A673 (cell line): Measurements from ENCODE around the gene CAPS2. TPM values are rescaled to one million over a fixed set of nuclear protein-coding genes. Genes with fewer than 3 reads are reported as not detected.

ENCODE experiments used
- BruUV-seq: library from RNA; stranded (reverse); fragments of 400-500 nt; replicated peaks from 2 replicates; lab custom pipeline; 2021; lab: Mats Ljungman, UMichigan
- CTCF ChIA-PET: fragments of 300-600 bp; sonication (Branson Sonifier 250); formaldehyde crosslinking; loops from one replicate; lab custom pipeline; 2022; ENCODE audit warnings: antibody characterized with exemption; lab: Charles Lee
- POLR2A ChIA-PET: fragments of 300-600 bp; sonication (Branson Sonifier 250); formaldehyde crosslinking; loops from one replicate; lab custom pipeline; 2022; ENCODE audit warnings: antibody characterized with exemption; ENCODE audit not compliant: low non-redundant PET; lab: Charles Lee
- DNase-seq: peaks from one replicate; pipeline ENCODE4 v3.0.0-alpha.2; 2015; ENCODE audit warnings: low spot score
- H3K27ac ChIP-seq: fragments of 200-600 bp; sonication (generic); 2 replicates; pipeline ENCODE4 v1.5.1; 2016; ENCODE audit warnings: mixed run types, low read depth, mild to moderate bottlenecking, mixed read lengths, antibody characterized with exemption, low read length; ENCODE audit not compliant: poor library complexity, severe bottlenecking
- H3K27me3 ChIP-seq: fragments of 200-600 bp; sonication (generic); replicated peaks from 2 replicates; pipeline ENCODE4 v1.6.1; 2017; ENCODE audit warnings: mixed run types, low read depth, mild to moderate bottlenecking, mixed read lengths, antibody characterized with exemption, low read length; ENCODE audit not compliant: insufficient read depth, poor library complexity
- H3K36me3 ChIP-seq: fragments of 200-600 bp; sonication (generic); 2 replicates; pipeline ENCODE4 v1.6.1; 2016; ENCODE audit warnings: mixed run types, mild to moderate bottlenecking, mixed read lengths, antibody characterized with exemption, low read length; ENCODE audit not compliant: insufficient read depth, poor library complexity, severe bottlenecking
- H3K4me1 ChIP-seq: fragments of 200-600 bp; sonication (generic); 2 replicates; pipeline ENCODE4 v1.6.1; 2017; ENCODE audit warnings: mixed run types, mild to moderate bottlenecking, mixed read lengths, antibody characterized with exemption, low read length; ENCODE audit not compliant: insufficient read depth, poor library complexity, severe bottlenecking
- H3K4me3 ChIP-seq: fragments of 200-600 bp; sonication (generic); 2 replicates; pipeline ENCODE4 v1.5.1; 2016; ENCODE audit warnings: low read depth, mixed run types, mild to moderate bottlenecking, mixed read lengths, low read length; ENCODE audit not compliant: poor library complexity, severe bottlenecking
- H3K9me3 ChIP-seq: fragments of 200-600 bp; sonication (generic); 2 replicates; pipeline ENCODE4 v1.6.1; 2016; ENCODE audit warnings: mixed run types, low read depth, mild to moderate bottlenecking, mixed read lengths, antibody characterized with exemption, low read length; ENCODE audit not compliant: poor library complexity, severe bottlenecking
- EZH2 ChIP-seq: fragments of 200-600 bp; sonication (generic); IDR thresholded peaks from 2 replicates; pipeline ENCODE4 v1.6.1; 2017; ENCODE audit warnings: borderline replicate concordance, low read depth, mild to moderate bottlenecking, mixed read lengths, antibody characterized with exemption, low read length; ENCODE audit not compliant: poor library complexity, severe bottlenecking
- intact Hi-C: fragments of 100-400 bp; cut with micrococcal nuclease; formaldehyde crosslinking; loops from one replicate; pipeline ENCODE4 v1.10.0; 2022; ENCODE audit not compliant: unreplicated experiment
- total RNA-seq: library from RNA; stranded (reverse); gene quantifications from 2 replicates; pipeline ENCODE4 v1.2.3, GENCODE V29; 2021
- TF ChIP-seq, protein P1 (sequence below): fragments of 300-800, 200-600 bp; sonication (generic); conservative IDR thresholded peaks from 2 replicates; pipeline ENCODE4 v1.5.1; 2017; ENCODE audit warnings: low read depth, mild to moderate bottlenecking, antibody characterized with exemption, low read length, moderate library complexity, mixed read lengths

The CAPS2 gene
- total RNA-seq, 1 experiment from 2014 or later = 13.2 TPM

DNA sequence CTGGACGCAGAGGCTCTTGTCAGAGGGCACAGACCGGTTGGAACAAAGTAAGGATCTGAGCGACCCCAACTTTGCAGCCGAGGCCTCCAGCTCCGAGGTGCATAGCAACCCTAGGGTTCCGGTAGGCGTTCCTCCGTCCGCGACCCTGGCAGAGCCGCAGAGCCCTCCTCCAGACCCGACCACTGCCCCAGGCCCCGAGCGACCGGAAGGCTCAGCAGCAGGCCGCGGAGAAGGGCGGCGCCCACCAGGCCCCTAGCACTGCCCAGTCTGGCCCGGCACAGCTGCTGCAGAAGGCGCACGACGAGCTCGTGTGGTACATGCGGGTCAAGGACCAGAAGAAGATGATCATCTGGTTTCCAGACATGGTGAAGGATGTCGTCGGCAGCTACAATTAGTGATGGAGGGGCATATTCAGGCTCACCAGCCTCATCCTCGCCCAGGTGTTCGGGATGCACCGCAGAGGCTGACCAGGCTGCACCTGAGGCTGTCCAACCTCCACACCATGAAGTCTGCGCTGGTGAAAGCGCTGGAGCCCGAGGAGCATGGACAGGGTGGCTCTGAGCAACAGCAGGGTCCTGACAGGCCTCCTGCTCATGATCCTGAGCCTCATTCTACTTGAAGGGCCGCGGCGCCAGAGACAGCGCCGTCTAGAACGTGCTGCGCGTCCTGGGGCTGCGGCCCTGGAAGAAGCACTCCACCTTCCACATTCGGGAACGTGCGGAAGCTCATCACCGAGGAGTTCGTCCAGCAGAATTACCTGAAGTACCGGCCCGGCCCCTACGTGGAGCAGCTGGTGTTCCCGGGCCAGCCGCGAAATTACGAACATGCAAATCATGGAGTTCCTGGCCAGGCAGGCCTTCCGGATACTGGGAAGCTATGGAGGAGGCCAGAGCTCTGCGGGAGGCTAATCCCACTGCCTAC is 24.5 kb downstream of the CAPS2 start:
- TF ChIP-seq EZH2 = no peak
- TF ChIP-seq, protein P1, sequence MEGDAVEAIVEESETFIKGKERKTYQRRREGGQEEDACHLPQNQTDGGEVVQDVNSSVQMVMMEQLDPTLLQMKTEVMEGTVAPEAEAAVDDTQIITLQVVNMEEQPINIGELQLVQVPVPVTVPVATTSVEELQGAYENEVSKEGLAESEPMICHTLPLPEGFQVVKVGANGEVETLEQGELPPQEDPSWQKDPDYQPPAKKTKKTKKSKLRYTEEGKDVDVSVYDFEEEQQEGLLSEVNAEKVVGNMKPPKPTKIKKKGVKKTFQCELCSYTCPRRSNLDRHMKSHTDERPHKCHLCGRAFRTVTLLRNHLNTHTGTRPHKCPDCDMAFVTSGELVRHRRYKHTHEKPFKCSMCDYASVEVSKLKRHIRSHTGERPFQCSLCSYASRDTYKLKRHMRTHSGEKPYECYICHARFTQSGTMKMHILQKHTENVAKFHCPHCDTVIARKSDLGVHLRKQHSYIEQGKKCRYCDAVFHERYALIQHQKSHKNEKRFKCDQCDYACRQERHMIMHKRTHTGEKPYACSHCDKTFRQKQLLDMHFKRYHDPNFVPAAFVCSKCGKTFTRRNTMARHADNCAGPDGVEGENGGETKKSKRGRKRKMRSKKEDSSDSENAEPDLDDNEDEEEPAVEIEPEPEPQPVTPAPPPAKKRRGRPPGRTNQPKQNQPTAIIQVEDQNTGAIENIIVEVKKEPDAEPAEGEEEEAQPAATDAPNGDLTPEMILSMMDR = no peak
- Histone ChIP-seq H3K36me3 (no peaks in the 10 kb centered on the region), H3K4me3 (no peak overlapping the region), H3K9me3 (no peaks in the 10 kb centered on the region), H3K27me3 (no peaks in the 10 kb centered on the region), H3K4me1 (no peaks in the 10 kb centered on the region), H3K27ac (no peak overlapping the region)
- ChIA-PET POLR2A (no interaction called here), CTCF (no interaction called here)
- no TSS peak for BruUV-seq
- intact Hi-C loops = no loop called here
- no peak for DNase-seq

DNA sequence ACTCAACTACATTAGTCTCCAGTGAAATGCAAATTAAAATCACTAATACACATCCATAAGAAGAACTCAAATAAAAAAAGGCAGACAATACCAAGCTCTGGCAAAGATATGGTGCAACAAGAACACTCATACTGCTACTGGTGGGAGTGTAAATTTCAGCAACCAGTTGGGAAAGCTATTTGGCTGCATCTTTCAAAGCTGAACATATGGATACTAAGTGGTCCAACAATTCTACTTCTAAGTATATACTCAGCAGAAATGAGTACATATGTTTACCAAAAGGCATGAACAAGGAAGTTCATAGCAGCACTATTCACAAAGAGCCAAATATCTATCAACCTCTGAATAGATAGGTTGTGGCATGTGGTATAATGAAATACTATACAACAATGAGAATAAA is 27.3 kb downstream of the CAPS2 start:
- Histone ChIP-seq H3K36me3 (no peaks in the 10 kb centered on the region), H3K4me3 (no peak overlapping the region), H3K9me3 (no peaks in the 10 kb centered on the region), H3K27me3 (no peaks in the 10 kb centered on the region), H3K4me1 (no peaks in the 10 kb centered on the region), H3K27ac (no peak overlapping the region)
- POLR2A ChIA-PET = no interaction called here
- BruUV-seq = no TSS peak
- TF ChIP-seq, protein P1 = no peak
- TF ChIP-seq EZH2 = no peak
- no peak for DNase-seq
- CTCF ChIA-PET = no interaction called here
- intact Hi-C loops = no loop called here

DNA sequence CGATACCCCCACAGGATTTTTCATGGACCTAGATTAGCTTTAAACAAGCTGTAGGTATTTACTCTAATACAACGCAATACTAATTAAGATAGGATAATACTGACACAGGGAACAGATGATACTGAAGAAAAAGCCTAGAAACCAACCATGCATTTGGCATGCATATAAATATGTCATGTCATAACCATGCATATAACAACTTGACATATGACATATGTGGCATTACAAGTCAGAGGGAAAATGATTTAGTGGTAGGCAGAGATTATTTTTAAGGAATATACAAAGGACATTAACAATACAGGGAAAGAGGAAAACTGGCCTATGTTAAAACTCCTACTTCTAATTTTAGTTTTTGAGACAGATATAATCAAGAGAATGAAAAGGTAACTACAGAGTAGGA is 27.9 kb downstream of the CAPS2 start:
- TF ChIP-seq, protein P1 = no peak
- TF ChIP-seq EZH2 = no peak
- intact Hi-C loops = no loop called here
- Histone ChIP-seq H3K27me3 (no peaks in the 10 kb centered on the region), H3K4me1 (no peaks in the 10 kb centered on the region), H3K27ac (no peak overlapping the region), H3K9me3 (no peaks in the 10 kb centered on the region), H3K36me3 (no peaks in the 10 kb centered on the region), H3K4me3 (no peak overlapping the region)
- no TSS peak for BruUV-seq
- DNase-seq = no peak
- POLR2A ChIA-PET = no interaction called here
- CTCF ChIA-PET = no interaction called here
